NCI-H1436 treated with DMSO at 0.1 percent for 48 hours (cell line): ENCODE measurements around the gene HEMGN.
"Not testable (repeated sequence)": the region's sequence is repeated elsewhere in the genome, so short reads cannot be mapped to it uniquely, and the experiment has no call there.

Source experiments
- DNase-seq: peaks from one replicate; lab custom pipeline; 2025; lab: John Stamatoyannopoulos, UW

HEMGN gene, protein sequence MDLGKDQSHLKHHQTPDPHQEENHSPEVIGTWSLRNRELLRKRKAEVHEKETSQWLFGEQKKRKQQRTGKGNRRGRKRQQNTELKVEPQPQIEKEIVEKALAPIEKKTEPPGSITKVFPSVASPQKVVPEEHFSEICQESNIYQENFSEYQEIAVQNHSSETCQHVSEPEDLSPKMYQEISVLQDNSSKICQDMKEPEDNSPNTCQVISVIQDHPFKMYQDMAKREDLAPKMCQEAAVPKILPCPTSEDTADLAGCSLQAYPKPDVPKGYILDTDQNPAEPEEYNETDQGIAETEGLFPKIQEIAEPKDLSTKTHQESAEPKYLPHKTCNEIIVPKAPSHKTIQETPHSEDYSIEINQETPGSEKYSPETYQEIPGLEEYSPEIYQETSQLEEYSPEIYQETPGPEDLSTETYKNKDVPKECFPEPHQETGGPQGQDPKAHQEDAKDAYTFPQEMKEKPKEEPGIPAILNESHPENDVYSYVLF

DNA sequence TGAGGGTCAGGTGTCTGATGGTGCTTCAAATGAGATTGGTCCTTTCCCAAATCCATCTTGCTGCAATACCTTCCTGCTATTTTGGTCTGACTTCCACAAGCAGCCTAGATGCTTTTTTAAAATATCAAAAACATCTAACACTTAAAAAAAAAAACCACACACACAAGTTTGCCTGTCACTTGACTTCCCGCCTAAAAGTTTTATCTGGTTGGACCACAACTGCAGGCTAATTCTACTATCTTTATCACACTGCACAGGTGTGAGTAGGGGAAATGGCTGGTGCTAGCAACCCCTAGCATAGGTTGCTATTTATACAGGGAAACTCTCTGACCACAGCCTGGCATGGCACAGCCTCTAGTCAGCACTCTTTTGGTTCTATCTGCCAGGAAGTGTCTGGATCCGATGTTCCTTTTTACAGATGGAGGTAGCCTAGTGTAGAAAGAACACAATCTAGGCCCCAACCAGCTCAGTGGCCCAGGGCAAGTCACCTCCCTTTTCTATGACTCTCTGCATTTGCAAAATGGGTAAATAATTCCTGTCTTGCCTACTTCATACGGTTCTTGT, at the start of gene HEMGN:
Gene HEMGN, minus strand, starts transcription at position 92 of the 564 bp plus-strand sequence. Its CDS starts 36 bp downstream, at position 56.
- no peak for DNase-seq

DNA sequence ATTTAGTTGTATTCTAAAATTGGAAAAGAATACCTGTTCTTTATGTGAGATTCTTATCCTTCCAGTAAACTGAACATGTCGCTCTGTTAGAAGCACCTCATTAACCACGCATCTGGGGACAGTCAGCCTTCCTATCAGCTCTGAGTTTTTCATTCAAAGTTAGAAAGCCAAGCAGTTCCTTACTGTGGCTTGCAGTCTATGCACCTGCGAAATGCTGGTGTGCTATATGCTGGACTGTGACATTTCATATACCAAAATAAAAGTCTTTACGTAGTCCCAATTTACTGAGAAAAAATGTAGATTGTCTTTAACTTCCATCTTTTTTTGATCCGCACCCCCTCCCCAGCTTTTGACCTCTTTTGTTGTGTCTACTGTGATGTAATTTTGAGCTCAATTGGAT, 49.5 kb upstream of the HEMGN start:
- DNase-seq = no peak

DNA sequence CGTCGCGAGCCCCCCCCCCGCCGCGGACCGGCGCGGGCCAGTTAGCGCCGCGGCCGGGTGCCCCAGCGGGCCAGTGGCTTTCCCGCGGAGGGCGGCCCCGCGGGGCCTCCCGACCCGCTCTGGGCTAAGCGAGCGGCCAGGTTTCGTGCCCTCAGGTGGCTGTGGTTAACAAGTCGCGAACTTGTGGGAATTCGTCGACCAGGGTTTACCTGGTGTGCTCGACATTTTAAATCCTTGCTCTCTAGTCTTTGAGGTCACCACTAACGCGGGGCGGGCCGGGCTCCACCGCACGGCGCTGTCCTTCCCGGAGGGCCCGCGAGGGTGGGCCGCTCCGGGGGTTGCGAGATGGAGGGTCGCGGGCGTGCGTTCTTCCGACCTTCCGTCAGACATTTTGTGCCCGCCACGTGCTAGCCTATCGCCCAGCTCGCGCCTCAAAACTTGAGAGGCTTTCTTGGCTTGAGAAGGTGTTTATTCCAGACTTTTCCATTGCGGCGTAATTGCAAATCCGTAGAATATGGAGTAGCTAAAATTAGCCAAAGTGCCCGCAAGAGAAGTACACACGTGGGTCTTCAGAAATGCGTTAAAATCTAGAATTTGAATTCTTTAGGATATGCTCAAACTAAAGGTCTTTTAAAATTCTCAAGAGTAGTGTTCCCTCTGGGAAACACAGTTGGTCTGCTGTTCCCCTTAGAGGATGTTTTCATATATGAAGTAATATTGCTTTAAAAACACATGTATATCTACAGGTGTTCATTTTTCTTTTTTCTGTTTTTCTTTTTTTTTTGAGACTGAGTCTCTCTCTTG, 47.3 kb upstream of the HEMGN start:
- no peak for DNase-seq

DNA sequence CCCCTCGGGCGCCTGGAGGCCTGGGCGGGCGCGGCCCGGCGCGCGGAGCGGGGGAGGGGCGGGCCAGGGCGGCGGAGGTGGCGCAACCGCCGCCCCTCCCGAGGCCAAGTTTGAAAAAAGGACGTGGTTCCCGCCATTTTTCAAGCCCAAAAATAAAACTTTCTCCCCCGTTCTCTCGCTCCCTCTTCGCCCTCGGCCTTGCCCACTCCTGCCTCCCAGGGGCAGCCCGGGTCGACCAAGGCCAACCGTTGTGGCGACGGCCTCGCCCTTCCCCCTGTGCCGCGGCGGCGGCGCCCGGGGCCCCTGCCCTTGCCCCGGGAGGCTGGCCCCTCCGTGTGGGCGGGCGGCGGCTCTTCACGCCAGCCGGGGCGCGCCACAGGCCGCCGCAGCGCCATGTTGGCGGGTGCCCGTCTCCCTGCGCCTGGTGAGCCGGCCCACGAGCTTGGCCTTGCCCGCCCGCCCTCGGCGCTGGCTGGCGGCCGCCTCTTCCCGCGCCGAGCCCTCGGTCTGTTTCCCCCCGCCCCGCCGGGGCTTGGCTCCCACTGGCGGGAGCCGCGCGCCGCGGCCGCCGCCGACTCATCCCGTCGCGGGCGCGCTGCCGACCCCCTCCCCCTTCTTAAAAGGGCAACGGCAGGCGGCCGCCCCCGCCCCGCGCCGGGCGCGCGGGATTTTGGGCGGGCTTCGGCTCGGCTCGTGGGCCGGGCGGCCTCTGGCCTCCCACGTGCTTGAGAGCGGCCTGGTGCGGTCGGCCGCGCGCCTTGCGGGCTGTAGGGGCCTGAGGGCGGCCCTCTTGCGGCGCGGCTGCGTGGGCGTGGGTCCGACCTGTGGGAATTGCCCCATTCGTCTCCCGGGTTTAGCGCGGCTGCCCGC, 46.5 kb upstream of the HEMGN start:
- no peak for DNase-seq

DNA sequence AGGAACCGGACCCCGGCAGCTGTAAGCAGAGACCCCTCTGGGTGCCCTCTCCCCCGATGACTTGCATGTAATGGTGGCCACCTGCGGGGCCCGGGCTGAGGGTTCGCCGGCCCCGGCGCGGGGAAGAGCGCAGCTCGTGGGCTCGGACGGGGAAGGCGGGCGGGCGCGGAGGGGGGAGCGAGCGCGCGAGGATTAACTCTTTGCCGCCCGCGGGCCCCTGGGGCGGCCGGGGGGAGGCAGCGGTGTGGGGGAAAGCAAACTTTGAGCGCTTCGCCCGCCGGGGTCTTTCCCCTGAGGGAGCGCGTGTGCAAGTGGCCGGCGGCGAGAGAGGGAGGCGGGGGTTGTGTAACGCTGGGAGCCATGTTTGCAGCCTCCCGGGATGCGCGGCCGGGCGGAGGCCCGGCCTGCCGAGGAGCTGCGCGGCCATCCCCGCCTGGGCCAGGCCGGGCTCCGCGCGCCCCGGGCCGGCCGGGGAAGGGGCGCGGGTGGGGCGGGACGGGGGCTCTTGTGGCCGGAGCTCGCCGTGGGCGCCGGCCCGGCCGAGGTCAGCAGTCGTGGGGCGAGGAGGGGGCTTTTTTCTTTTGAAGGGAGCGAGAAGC, 45.7 kb upstream of the HEMGN start:
- no peak for DNase-seq

DNA sequence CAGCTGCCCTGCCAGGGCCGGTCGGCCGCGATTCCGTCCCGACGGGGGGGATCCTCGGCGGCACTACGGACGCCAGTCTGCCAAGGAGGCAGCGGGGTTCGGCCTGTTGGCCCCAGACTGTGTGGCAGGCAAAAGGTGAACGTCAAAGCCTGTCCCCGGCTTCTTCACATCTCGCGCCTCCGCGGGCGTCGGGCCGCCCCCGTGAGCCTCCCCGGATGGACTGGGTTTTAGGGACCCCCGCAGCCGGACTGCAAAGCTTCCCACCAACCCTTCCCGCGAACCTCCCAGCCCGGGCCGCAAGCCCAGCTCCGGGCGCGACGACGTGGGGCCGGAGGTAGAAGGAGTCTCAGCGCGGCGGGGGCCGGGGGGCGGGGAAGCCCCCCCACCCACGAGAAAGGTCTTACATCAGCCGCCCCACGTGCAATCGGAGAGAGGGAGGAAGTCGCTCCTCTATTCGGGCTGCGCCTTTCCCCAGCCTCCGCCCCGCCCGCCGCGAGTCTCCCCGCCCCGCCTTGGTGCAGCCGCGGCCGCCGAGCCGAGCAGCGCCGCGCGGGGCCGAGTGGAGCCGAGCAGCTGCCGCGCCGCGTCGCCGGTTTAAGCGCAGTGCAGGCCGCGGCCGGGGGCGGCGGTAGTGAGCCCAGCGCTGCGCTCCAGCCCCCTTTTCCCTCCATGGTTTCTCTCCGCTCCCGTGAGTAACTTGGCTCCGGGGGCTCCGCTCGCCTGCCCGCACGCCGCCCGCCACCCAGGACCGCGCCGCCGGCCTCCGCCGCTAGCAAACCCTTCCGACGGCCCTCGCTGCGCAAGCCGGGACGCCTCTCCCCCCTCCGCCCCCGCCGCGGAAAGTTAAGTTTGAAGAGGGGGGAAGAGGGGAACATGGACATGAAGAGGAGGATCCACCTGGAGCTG, 45.0 kb upstream of the HEMGN start, which contains the start of gene ANP32B:
Gene ANP32B, plus strand, starts transcription at position 659 of the 906 bp plus-strand sequence. Its CDS starts 215 bp downstream, at position 874.
- no peak for DNase-seq

DNA sequence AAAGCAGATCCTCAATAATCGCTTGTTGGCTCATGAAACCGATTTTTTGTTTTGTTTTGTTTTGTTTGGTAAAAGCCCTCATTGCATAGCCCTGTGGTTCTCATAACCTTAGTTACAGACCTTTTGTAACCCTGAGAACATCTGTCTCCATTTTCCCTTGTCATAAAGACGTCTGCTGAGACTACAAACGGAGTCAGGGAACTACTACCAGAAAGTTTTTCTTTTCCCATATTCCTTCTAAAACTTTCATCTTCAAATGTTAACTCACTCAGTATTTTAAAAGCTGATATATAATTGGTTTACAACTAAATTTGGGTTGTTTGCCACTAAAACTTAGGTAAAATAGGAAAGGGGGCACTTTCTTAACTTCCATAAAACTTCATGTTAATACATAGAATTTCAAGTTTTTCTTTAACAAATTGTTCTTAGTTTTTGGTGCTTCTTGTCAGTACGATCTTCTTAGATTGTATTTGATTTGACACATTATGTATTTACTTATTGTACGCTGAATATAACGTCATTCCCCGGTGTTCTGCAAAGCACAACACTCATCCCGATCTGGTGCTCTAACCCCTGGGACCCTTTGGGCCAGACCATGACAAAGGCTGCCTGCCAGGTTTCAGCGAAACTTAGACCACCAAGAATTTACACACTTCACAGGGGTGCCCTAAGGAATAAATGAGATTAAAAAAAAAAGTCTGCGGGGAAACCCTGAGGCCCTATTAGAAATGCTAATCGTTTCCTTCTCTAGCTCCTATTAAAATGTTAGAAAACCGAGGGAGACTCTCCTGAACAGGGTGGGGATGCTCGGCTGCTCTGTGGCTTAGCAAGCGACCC, 44.1 kb upstream of the HEMGN start:
- DNase-seq = no peak

DNA sequence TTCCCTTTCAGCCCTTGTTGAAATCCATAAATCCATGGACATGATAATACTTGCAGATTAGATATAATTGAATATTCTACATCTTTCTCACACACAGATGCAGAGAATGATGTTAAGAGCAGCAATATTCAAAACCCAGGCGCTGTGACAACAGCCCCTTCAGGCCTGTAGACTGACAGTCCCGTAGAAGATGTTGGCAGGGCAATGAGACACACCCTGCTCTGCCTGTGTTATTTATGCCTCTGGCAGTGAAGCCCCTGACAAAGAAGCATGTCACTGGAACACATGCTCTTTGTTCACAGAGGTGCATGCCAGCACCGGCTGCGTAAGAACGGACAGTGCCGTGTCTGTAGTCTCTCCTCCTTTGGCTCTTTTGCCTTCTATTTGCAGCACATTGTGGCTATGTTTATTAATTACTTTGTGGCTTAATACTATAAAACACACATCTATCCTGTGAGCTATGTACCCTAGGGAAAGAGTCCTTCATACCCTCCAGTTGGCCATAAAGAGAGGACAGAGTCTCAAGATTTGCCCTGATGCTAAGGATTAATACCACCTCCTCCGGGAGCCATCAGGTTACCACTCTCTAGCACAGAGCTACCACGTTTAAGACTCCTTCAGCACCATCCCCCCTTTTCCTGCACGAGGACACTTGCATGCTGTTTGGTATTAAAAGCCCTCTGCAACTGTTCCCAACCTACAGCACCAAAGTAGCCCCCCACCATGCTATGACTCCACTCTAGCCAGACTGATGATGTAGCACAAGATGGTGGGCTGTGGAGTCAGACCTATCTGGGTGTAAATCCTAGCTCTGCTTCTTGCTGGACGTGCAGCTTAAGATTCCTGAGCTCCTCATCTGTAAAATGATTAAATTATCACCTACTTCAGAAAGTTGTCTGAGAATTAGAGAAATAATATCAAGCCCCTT, 43.2 kb upstream of the HEMGN start:
- DNase-seq = no peak

DNA sequence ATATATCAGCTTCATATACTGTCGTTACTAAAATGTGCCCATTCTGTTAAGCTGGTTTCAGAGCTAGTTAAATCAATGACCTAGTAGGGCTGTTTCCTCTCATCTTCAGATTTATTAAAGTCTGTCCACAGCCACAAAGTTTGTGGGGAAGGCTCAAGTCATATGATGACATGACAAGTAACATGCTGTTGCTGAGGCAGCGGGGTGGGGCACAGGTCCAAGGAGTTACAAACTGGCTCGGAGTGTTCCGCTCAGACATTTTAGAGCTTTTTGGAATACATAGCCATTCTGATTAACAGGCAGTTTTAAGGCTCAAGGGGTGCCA, 42.5 kb upstream of the HEMGN start:
- DNase-seq = no peak

DNA sequence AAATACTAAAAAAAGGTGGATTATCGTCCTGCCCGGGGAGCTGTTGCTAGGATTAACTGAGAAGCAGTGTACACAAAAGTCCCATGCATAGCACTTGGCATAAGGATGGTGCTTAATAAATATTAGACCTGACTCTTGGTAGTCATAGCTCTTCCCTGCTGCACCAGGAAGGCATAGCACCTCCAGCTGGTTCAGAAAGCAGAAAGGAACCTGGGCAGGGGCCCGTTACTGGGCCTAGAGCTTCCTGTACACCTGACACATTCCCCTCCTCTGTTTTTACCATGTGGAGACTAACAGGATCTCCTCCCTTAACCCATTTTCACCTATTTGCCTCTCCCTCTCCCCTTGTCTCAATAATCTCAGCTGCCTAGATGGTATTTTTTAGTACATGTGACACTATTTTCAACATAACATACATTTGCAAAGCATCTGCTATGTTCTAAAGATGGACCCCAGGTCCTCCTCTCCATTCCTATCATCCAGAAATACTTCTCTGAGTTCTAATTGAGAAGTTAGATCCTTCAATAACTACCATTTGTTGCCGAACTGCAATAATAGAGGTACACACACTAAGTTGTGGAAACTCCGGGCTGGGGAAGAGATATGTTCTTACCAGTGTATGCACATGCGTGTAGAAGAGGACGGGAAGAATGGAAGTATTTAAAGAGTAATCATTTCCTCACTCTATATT, 42.0 kb upstream of the HEMGN start:
- no peak for DNase-seq

DNA sequence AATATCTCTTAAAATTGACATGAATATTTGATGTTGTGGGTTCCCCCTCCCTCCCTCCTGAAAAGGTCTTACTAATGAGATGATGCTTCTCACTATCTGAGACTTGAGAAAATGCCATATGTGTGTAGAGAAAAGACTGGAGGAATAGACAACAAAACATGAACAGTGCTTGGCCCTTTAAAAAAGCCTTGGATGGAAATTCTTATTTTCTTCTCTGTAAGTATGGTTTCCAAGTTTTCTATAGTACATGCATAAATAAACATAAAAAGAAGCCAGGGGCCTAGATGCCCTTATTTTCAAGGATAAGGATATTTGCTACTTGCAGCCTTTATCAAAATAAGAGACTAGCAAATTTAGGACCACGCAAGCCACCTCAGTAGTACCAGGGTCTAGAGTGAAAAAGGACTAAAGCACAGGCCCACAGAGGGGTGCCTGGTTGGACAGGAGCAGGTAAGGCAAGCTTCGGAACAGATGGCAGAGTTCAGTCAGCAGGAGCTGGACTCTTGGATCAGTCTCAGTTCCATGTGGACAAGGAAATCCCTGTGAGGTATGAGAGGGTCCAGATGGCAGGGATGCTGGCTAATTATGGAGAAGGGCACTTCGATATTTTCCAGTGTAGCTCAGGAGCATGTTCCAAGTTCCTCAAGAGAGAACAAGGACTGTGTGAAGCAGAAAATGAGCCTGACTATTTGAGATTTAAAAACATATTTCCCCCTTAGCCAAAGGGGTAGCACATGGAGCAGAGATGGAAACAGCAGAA, 40.6 kb upstream of the HEMGN start:
- no peak for DNase-seq

DNA sequence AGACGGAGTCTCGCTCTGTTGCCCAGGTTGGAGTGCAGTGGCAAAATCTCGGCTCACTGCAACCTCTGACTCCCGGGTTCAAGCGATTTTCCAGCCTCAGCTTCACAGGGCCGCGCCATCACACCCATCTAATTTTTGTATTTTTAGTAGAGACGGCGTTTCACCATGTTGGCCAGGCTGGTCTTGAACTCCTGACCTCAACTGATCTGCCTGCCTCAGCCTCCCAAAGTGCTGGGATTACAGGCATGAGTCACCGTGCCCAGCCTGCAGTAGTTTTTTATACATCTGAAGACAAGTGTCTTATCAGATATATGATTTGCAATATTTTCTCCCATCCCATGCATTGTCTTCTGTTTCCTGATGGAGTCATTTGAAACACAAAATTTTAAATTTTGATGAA, 38.7 kb upstream of the HEMGN start:
- DNase-seq = not testable (repeated sequence)

DNA sequence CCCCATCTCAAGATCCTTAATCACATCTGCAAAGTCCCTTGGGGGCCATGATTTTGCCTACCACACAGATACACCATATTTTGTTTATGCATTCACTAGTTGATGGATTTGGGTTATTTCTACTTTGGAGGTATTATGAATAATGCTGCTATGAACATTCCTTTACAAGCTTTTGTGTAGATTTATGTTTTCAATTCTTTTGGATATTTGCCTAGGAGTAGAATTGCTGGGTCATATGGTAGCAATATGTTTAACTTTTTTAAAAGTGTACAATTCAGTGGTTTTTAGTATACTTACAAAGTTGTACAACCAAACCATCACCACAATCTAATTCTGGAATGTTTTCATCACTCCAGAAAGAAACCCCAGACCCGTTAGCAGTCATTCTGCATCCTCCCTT, 37.4 kb upstream of the HEMGN start:
- DNase-seq = no peak

DNA sequence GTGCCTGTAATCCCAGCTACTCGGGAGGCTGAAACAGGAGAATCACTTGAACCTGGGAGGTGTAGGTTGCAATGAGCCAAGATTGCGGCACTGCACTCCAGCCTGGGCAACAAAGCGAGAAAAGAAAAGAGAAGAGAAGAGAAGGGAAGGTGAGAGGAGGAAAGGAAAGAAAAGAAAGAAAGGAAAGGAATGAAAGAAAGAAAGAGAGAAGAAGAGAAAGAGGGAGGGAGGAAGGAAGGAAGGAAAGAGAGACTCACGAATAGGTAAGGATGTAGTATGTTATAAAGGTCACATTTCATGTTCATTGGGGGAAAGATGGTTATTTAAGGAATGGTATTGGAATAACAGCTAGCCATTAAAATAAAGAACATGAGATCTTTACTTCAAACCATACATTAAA, 34.8 kb upstream of the HEMGN start:
- no peak for DNase-seq

DNA sequence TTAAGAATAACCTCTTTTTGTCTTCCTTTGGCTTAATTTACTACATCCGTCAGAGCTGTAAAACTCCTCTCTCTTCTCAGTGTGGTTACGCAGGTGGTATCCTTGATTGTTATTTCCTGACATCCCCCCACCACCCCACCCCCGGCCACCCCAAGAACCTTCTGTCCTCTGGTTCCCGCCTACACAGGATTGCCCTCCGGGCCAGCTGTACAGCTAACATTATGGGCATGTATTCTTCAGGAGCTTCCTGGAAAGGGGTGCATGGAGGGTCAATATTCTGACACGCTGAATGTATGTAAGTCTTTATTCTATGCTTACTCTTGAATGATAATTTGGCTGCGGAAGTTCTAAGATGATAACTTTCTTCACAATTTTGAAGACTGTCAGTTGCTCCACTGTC, 32.2 kb upstream of the HEMGN start:
- no peak for DNase-seq

DNA sequence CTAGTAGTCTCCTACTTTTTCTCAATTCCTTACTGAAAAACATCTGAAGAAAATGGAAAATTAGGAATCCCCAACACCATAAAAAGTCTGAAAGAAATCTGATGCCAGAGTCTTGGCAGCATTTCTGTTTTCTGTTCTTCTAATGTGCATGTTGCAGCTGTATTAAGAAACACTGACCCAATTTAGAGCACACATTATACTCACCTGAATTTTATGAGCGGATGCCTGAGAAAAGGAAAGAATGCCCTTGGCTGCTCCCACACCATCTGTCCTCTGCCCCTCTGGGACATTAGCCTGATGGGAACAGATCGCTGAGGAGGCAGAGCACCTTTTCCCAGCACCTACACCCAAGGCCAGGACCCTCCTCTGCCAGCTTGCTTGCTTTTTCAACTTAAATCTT, 31.0 kb upstream of the HEMGN start:
- no peak for DNase-seq

DNA sequence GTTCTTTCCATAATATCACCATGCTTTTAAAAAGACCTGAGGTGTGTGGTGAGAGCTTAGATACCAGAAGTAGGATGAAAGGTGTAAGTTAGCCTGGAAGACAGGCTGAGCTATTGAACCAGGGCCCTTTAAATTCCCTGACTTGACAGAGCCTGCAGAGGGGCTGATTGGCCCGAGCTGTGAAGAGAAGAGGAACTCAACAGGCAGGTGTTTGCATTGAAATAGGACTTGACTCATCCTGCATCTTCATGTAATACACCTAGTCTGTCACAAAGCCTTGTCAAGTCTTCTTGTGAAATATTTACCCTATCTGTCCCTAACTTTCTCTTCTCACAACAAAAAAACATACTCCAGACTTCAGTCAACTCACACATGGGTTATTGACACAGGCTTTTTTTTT, 28.5 kb upstream of the HEMGN start:
- DNase-seq = no peak
